Dedifferentiated amniotic fluid mesenchymal stem cell (primary cell): ENCODE results near the gene XAF1.
"Not testable (repeated sequence)": the region's sequence is repeated elsewhere in the genome, so short reads cannot be mapped to it uniquely, and the experiment has no call there.

ENCODE experiments used
- DNase-seq: peaks from one replicate; pipeline ENCODE4 v3.0.0-alpha.2; 2016; ENCODE audit errors: extremely low spot score

The XAF1 gene

GRCh38 chr17:6753546-6753945, 2.3 kb upstream of the XAF1 start:
- DNase-seq: no peak

GRCh38 chr17:6755281-6755680, 565 bp upstream of the XAF1 start:
- DNase-seq: peak; percentile 34

GRCh38 chr17:6756425-6757031, 682 bp downstream of the XAF1 start:
- DNase-seq: no peak

- no peak for DNase-seq
Observed at GRCh38 chr17:6757747-6758146, 1.9 kb downstream of the XAF1 start.

- no peak for DNase-seq
Observed at GRCh38 chr17:6761779-6762178, 5.9 kb downstream of the XAF1 start.

- no peak for DNase-seq
Observed at GRCh38 chr17:6768447-6768846, 12.6 kb downstream of the XAF1 start.

- no peak for DNase-seq
Observed at GRCh38 chr17:6772016-6772415, 16.2 kb downstream of the XAF1 start.

- DNase-seq: not testable (repeated sequence)
Observed at GRCh38 chr17:6774906-6775305, 19.1 kb downstream of the XAF1 start.

GRCh38 chr17:6775871-6776405, 20.1 kb downstream of the XAF1 start, which contains the start of gene FBXO39:
FBXO39 (plus strand) TSS chr17:6776215; CDS start chr17:6779869, 3,654 bp downstream.
- no peak for DNase-seq

- no peak for DNase-seq
Observed at GRCh38 chr17:6779411-6779810, 23.6 kb downstream of the XAF1 start.

GRCh38 chr17:6780001-6780400, 24.2 kb downstream of the XAF1 start:
- no peak for DNase-seq

GRCh38 chr17:6780886-6781285, 25.0 kb downstream of the XAF1 start:
- DNase-seq: no peak

- no peak for DNase-seq
Observed at GRCh38 chr17:6782244-6782643, 26.4 kb downstream of the XAF1 start.

GRCh38 chr17:6786618-6787017, 30.8 kb downstream of the XAF1 start:
- no peak for DNase-seq

GRCh38 chr17:6787081-6787693, 31.3 kb downstream of the XAF1 start:
- no peak for DNase-seq

- DNase-seq: no peak
Observed at GRCh38 chr17:6789146-6789545, 33.3 kb downstream of the XAF1 start.

- DNase-seq: no peak
Observed at GRCh38 chr17:6793748-6794493, 38.1 kb downstream of the XAF1 start.

- no peak for DNase-seq
Observed at GRCh38 chr17:6796017-6796886, 40.4 kb downstream of the XAF1 start.

GRCh38 chr17:6796887-6797490, 41.1 kb downstream of the XAF1 start:
- DNase-seq: no peak

GRCh38 chr17:6797718-6798351, 42.0 kb downstream of the XAF1 start:
- no peak for DNase-seq

GRCh38 chr17:6799738-6800137, 43.9 kb downstream of the XAF1 start:
- DNase-seq: no peak
